GM19043 (cell line): Measurements from ENCODE around the gene SYNDIG1.
A peak's percentile ranks its signal among the peaks of the same experiment; 100 is the strongest.
"Not testable (repeated sequence)": the region's sequence is repeated elsewhere in the genome, so short reads cannot be mapped to it uniquely, and the experiment has no call there.

Experiments
- ATAC-seq: cut with Tn5 transposase; IDR thresholded peaks from one replicate; pipeline ENCODE4 v1.9.1; 2021; ENCODE audit warnings: low read depth; ENCODE audit not compliant: unreplicated experiment

SYNDIG1 gene

DNA sequence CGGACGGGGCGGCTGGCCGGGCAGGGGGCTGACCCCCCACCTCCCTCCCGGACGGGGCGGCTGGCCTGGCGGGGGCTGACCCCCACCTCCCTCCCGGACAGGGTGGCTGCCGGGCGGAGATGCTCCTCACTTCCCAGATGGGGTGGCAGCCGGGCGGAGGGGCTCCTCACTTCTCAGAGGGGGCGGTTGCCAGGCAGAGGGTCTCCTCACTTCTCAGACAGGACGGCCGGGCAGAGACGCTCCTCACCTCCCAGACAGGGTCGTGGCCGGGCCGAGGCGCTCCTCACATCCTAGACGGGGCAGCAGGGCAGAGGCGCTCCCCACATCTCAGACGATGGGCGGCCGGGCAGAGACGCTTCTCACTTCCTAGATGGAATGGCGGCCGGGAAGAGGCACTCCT lies 156.7 kb downstream of the SYNDIG1 start:
- not testable (repeated sequence) for ATAC-seq

GRCh38 chr20:24627291-24627690 lies 157.9 kb downstream of the SYNDIG1 start:
- no peak for ATAC-seq

DNA sequence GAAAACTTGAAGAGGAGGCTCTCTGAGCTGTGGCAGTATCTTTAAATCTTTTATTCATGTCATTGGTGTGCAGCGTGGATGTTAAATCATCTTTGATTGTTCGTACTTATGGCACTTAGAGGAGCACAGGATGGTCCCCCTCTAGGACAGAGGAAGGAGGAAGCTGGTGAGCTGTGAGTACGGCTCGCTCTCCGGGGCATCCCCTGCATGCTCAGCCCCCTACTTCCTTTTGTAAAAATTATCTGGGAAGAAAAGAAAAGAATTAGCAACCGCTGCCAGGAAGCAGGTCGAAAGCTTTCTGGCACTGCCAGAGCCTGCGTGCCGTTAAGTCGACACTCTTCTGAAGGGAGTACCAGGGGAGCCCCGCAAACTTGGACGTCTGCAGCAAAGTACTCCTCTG lies 158.5 kb downstream of the SYNDIG1 start:
- no peak for ATAC-seq

DNA sequence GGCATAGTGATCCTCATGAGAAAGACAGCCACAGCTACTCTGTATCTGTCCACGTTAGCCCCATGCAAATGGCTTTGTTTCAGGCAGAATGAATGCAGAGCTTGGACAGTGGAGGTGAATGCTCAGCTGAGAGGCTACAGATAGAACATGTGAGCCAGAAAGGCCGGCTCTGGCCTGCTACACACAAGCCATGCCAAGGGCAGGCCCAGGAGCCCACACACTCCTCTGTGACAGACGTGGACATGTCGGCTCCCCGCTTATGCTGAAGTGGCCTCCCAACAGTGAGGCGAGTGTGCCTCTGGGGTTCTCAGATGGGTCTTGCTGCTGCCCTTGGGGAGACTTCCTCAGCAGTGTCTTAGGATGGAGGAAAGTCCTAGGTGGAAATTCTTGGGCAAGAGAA lies 159.6 kb downstream of the SYNDIG1 start:
- ATAC-seq, result no peak

DNA sequence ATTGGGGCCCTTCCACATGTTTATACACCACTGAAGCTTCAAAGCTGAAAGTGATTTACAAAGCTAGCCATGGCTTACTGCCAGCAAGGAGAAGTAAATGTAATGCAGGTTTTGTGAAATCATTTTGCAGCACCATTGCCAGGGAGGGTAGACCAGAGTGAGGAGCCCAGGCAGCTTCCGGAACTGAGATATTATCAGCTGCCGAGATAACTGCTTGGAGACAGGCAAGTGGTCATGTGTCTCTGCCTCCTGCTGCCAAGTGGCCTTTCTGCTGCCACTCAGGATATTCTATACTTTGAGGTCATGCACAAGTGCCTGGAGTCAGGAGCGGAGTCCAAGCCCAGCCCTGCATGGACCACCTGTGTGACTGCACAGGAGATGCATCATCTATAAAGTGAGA lies 160.2 kb downstream of the SYNDIG1 start:
- no peak for ATAC-seq

- no peak for ATAC-seq
These were observed 161.2 kb downstream of the SYNDIG1 start for GRCh38 chr20:24630486-24631172.

- no peak for ATAC-seq
These were observed 161.7 kb downstream of the SYNDIG1 start for GRCh38 chr20:24631173-24631505.

- ATAC-seq, result no peak
These were observed 163.2 kb downstream of the SYNDIG1 start for GRCh38 chr20:24632581-24632980.

DNA sequence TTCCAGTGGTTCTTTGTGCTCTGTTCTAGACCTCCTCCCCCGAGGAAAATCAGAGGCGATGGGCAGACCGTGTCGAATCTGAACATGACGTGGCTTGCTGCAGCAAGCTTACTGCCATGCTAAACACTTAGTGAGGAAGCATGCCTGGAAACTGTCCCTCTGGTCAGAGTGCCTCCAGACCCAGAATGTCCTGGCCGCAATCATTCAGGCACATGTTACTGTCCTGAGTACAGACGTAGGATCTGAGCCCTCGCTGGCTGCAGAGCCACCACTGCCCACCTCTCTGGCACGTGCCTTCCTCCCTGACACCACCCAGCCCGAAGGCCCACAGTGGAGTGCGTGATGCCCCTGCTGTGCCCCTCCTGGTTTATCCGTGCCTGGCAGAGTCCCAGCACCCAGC lies 163.6 kb downstream of the SYNDIG1 start:
- no peak for ATAC-seq

DNA sequence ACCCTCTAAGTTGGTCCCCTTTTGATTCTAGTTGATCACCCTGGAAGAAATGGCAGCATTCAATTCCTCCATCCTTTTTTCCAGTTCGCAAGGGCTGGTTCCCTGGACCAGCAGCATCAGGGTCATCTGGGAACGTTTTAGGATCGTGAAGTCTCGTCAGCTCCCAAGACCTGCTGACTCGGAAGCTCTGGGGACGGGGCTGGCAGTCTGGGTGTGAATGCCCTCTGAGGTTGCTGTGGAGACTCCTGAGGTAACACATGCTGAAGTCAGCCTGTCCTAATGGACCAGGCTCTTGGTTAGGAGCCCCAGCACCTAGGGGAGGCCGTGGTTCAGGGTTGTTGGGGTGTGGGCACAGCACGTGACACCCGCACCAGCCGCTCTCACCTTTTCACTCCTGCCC lies 164.1 kb downstream of the SYNDIG1 start:
- no peak for ATAC-seq

GRCh38 chr20:24634855-24635254 lies 165.4 kb downstream of the SYNDIG1 start:
- ATAC-seq, result no peak

DNA sequence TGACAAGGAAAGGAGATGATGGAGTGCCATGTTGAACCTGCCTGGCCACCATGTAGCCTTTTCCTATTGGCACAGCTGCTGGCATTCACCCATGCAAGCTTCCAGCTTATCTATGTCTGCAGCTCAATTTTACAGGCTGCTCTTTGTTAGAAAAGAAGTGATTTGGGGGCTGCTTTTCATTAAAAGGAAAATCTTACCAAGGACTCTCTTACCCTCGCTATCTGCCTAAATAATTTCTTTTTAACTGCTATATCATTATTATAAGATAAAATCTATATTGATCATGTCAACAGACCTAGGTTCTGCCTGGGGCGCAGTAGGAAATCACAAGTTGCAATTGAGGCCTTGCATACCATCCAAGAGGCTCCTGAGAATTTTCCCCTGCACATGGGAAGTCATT lies 167.2 kb downstream of the SYNDIG1 start:
- no peak for ATAC-seq

- ATAC-seq, result no peak
These were observed 167.7 kb downstream of the SYNDIG1 start for GRCh38 chr20:24637087-24637486.

DNA sequence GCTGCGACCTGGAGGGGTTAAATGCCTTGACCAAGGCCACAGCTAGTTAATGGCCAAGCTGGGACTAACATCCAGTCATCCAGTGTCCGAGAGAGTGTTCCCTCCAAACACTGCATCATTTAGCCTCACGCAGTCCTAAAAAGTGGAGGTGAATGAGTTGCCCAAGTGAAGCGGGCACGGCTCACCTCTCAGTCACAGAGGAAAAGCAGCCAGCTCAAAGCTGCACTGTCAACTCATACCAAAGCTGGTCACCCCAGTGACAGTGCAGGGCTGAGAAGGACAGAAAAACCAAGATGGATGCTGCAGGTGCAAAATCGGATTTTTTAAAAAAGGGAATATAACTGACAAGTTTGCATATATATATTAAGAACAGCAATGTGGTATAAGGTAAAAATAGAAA lies 168.5 kb downstream of the SYNDIG1 start:
- ATAC-seq, result no peak

DNA sequence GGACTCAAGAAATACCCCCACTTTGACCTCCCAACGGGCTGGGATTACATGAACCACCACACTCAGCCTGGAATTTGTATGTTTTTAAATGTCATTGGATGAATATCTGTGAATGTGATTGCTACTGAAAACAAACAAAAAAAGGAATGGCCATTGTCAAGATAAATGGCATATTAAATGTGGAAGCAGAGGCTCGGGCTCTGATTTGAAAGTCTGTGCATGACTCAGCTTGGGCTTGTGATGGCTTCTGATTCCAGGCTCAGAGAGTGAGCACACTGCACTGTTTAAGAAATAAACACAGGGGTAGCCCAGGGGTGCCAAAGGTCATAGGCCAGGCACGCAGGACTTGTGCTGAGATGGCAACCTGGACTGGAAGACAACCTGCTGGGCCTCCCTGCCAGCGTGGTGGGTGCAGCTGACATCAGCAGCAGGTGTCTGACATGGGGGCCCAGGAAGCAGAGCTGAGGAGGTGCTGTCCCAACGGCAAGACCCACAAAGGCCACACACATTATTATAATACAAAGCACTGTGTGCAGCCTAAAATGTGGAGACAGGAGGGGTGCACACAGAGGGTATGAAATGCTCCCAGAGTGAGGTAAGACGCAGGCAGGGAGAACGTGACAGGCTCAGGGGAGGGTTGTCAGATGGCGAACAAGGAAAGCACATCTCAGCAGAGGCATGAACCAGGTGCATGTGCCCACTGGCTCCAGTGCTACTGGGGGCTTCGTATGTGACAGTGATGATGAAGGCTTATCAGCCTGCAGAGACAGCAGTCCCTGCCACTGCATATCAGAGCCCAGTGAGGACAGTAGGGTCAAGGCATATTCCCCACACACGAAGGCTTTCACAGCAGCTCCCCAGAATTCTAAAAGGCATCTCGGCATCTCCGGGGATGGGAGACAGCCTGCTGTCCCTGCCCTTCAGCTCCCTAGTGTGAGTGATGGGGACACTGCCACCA lies 169.4 kb downstream of the SYNDIG1 start:
- no peak for ATAC-seq

DNA sequence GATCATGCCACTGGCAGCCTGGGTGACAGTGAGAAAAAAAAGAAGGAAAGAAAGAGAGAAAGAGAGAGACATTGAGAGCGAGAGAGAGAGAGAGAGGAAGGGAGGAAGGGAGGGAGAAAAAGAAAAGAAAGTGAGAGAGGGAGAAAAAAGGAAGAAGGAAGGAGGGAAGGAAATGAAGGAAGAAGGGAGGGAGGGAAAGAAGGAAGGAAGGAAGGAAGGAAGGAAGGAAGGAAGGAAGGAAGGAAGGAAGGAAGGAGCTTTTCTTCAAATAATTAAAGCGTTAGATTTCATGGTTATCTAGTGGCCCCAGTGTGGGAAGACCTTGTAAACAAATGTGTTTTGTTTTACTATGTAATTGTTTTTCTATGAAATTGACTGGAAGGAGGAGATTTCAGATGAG lies 170.8 kb downstream of the SYNDIG1 start:
- no peak for ATAC-seq

- ATAC-seq, result no peak
These were observed 171.3 kb downstream of the SYNDIG1 start for GRCh38 chr20:24640686-24641085.

DNA sequence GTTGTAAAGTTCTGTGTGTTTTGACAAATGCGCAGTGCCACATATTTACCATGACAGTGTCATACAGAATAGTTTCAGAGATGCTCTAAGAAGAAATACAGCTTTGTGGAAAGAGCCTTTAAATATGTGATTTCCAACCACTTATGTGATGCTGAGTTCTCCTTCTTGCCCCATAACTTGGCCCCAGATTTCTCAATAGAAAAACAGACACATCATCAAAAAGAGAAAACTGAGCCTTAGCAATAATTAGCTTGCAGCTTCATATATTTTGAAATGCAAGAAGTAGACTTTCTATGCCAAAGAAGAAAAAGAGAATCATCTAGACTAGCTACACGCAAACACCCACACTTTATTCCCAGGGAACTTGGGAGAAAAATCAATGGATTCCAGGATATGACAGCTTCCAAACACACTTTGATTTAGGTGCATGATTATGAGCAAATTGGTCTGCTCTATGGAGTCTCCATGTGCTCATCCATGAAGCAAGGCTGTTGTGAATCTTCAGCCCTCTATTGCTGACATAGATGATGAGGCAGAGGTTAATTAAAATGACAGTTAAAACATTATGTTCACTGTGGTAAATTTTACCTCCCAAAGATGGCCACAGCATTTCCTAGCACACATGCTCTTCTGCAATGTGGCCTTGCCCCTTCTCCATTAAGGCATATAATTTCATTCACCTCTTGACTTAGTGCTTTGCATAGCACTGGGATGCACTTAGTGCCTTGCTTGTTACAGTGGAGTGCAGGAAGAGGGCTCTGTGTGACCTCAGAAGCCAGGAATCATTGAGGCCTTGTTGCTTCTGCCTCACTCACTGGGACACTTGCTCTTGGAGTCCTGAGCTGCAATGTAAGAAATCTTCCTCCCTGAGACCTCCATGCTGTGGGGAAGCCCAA lies 174.6 kb downstream of the SYNDIG1 start:
- ATAC-seq, result no peak

DNA sequence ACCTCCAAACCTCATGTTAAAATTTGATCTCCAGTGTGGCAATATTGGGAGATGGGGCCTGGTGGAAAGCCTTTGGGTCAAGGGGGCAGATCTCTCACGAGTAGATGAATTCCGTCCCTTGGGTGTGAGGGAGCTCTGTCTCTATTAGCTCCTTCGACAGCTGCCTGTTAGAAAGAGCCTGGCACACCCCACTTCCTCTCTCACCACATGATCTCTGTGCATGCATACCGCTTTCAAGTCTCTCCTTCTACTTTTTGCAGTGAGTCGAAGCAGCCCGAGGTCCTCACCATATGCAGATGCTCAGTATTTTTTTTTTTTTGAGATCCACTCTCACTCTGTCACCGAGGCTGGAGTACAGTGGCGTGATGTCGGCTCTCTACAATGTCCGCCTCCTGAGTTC lies 176.9 kb downstream of the SYNDIG1 start:
- no peak for ATAC-seq

- ATAC-seq, result no peak
These were observed 178.3 kb downstream of the SYNDIG1 start for GRCh38 chr20:24647713-24648112.

DNA sequence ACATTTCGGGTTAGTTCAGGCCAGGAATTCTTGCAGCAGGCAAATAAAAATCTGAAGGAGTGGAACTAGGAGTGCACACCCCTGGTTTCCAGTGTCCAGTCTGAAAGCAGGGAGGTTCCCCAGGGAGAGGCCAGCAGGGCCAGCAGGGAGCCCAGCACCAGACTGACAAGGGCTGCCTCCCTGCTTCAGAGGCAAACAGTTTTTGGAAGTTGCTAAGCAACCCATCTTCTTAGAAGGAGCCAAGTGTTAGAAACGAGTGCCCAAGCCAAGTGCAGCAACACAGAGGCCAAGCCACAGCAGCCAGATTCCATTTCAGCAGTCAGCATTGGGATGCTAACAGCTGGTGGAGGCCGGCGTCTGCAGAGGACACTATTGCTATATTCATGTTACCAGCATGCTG lies 179.1 kb downstream of the SYNDIG1 start:
- ATAC-seq, result peak; percentile 8
